ACHN (cell line): ENCODE results near the gene PCCA.

Experiments used
- DNase-seq: peaks from one replicate; pipeline ENCODE4 v3.0.0-alpha.2; 2015
- in situ Hi-C: cut with HindIII; loops from 2 replicates; pipeline ENCODE4 v1.10.0; 2017; ENCODE audit warnings: low sequenced_read_pairs, low pct_ligation_motif_present, low pct_unique_long_range_greater_than_20kb

Gene PCCA

GRCh38 chr13:100491164-100491842, 402.4 kb downstream of the PCCA start:
- in situ Hi-C loops, result no loop called here
- no peak for DNase-seq

GRCh38 chr13:100493418-100493817, 404.5 kb downstream of the PCCA start:
- in situ Hi-C loops, result no loop called here
- no peak for DNase-seq

- in situ Hi-C loops, result no loop called here
- no peak for DNase-seq
Measured at GRCh38 chr13:100495455-100495854, 406.6 kb downstream of the PCCA start.

- no peak for DNase-seq
- in situ Hi-C loops, result no loop called here
Measured at GRCh38 chr13:100497389-100497788, 408.5 kb downstream of the PCCA start.

- in situ Hi-C loops, result no loop called here
- DNase-seq, result no peak
Measured at GRCh38 chr13:100502446-100502845, 413.6 kb downstream of the PCCA start.

- no peak for DNase-seq
- in situ Hi-C loops, result no loop called here
Measured at GRCh38 chr13:100503622-100504021, 414.7 kb downstream of the PCCA start.

- DNase-seq, result no peak
- in situ Hi-C loops, result no loop called here
Measured at GRCh38 chr13:100506154-100506553, 417.3 kb downstream of the PCCA start.

- no peak for DNase-seq
- in situ Hi-C loops, result no loop called here
Measured at GRCh38 chr13:100506600-100507422, 417.9 kb downstream of the PCCA start.

GRCh38 chr13:100508455-100508854, 419.6 kb downstream of the PCCA start:
- no peak for DNase-seq
- in situ Hi-C loops, result no loop called here

GRCh38 chr13:100508996-100509395, 420.1 kb downstream of the PCCA start:
- in situ Hi-C loops, result no loop called here
- DNase-seq, result no peak

GRCh38 chr13:100510208-100510957, 421.5 kb downstream of the PCCA start:
- in situ Hi-C loops, result no loop called here

GRCh38 chr13:100511466-100511865, 422.6 kb downstream of the PCCA start:
- in situ Hi-C loops, result no loop called here
- no peak for DNase-seq

More at GRCh38 chr13:100510208-100510957, 421.5 kb downstream of the PCCA start:
- no peak for DNase-seq

GRCh38 chr13:100512422-100512821, 423.5 kb downstream of the PCCA start:
- in situ Hi-C loops, result no loop called here
- no peak for DNase-seq

- in situ Hi-C loops, result no loop called here
- DNase-seq, result no peak
Measured at GRCh38 chr13:100513171-100513570, 424.3 kb downstream of the PCCA start.

GRCh38 chr13:100513987-100514670, 425.2 kb downstream of the PCCA start:
- in situ Hi-C loops, result no loop called here
- no peak for DNase-seq

GRCh38 chr13:100514788-100515409, 426.0 kb downstream of the PCCA start:
- in situ Hi-C loops, result no loop called here
- peak; percentile 67 for DNase-seq

- in situ Hi-C loops, result no loop called here
- no peak for DNase-seq
Measured at GRCh38 chr13:100515410-100515800, 426.5 kb downstream of the PCCA start.

- in situ Hi-C loops, result no loop called here
Measured at GRCh38 chr13:100517135-100517534, 428.2 kb downstream of the PCCA start.

More at GRCh38 chr13:100517135-100517534, 428.2 kb downstream of the PCCA start:
- DNase-seq, result peak; percentile 64
